Retinal pigment epithelial cell (primary cell): ENCODE data around the gene TBC1D9B.
A peak's percentile ranks its signal among the peaks of the same experiment; 100 is the strongest.

Source experiments
- DNase-seq: peaks from one replicate; pipeline ENCODE4 v3.0.0-alpha.2; 2010; ENCODE audit warnings: low read depth
- H3K4me3 ChIP-seq: 2 replicates; pipeline ENCODE4 v1.5.1; 2011; ENCODE audit warnings: mild to moderate bottlenecking, low read length, control low read depth, moderate library complexity
- TF ChIP-seq, protein P1 (sequence below): conservative IDR thresholded peaks from 2 replicates; pipeline ENCODE4 v1.5.1; 2011; ENCODE audit warnings: low read depth, low read length, control low read depth, inconsistent platforms

The TBC1D9B gene

GRCh38 chr5:179906795-179907555 is 722 bp downstream of the TBC1D9B start:
- TF ChIP-seq, protein P1, sequence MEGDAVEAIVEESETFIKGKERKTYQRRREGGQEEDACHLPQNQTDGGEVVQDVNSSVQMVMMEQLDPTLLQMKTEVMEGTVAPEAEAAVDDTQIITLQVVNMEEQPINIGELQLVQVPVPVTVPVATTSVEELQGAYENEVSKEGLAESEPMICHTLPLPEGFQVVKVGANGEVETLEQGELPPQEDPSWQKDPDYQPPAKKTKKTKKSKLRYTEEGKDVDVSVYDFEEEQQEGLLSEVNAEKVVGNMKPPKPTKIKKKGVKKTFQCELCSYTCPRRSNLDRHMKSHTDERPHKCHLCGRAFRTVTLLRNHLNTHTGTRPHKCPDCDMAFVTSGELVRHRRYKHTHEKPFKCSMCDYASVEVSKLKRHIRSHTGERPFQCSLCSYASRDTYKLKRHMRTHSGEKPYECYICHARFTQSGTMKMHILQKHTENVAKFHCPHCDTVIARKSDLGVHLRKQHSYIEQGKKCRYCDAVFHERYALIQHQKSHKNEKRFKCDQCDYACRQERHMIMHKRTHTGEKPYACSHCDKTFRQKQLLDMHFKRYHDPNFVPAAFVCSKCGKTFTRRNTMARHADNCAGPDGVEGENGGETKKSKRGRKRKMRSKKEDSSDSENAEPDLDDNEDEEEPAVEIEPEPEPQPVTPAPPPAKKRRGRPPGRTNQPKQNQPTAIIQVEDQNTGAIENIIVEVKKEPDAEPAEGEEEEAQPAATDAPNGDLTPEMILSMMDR = no peak
- DNase-seq = no peak

DNA sequence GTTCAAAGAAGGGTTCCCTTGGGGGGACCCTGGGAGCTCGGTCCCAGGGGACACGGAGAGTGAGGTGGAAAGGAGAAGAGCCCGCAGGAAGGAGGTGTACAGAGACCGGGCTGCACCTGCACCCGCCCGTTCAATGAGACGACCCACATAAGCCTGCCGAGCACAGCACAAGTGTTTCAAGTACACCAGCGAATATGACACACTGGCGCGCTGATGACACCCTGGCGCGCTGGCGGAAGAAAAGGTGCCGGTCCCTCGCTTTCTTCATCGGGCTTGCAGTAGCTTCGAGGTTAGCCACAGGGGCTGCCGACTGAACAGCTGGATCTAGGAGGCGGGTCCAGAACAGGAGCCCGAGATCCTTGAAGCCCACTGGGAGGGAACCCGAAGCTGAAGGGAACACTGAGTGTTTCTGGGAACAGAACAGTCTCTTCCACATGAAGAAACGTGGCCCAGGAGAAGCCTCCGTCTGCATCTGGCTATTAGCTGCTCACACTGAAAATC is 1.4 kb downstream of the TBC1D9B start:
- DNase-seq = no peak
- TF ChIP-seq, protein P1 = no peak
- H3K4me3 ChIP-seq = peak overlapping the region; percentile 53

More at GRCh38 chr5:179906795-179907555, 722 bp downstream of the TBC1D9B start:
- peak overlapping the region; percentile 53 for H3K4me3 ChIP-seq

GRCh38 chr5:179905161-179905560 is 2.5 kb downstream of the TBC1D9B start:
- TF ChIP-seq, protein P1 = no peak
- no peak overlapping the region for H3K4me3 ChIP-seq
- DNase-seq = no peak

- no peak for DNase-seq
- TF ChIP-seq, protein P1 = no peak
- H3K4me3 ChIP-seq = no peak overlapping the region
Observed at GRCh38 chr5:179904463-179905160, 3.1 kb downstream of the TBC1D9B start.

- no peak for DNase-seq
- H3K4me3 ChIP-seq = no peak overlapping the region
- TF ChIP-seq, protein P1 = no peak
Observed at GRCh38 chr5:179902763-179903158, 4.9 kb downstream of the TBC1D9B start.

DNA sequence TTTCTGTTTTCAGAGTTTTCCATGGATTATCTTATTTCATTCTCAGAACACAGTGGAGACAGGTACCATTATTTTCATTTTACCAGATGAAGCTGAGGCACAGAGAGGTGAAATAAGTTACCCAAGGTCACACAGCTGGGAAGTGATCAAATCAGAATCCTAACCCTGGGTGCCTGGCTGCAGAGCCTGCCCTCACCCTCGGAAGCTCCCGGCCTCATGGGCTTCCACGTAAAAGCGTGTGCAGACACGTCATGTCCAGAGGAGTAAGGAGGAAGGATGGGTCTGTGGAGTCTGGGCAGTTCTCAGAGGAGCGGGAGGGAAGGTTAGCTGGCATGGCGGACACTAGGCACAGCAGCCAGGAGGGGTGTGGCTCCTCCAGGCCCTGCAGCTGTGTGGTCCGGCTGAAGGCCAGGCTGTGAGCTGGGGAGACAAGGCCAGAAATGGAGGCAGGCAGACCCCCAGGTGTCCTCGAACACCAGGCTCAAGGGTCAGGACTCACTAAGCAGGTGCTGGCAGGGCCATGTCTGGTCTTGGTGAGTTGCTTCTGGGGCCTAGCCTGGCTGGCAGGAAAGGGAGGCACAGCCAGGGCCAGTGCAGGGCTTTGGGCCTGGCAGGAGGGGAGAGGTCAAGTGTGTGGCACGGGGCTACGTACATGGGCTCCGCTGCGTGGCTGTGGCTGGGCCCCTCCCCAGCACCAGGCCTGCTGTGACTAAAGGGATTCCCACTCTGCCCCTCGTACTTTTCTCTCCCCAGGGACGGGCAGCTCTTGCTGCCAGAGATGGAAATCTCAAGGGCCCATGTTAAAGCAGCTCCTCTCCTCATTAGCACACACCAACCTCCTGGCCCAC is 5.6 kb downstream of the TBC1D9B start:
- TF ChIP-seq, protein P1 = no peak
- H3K4me3 ChIP-seq = no peak overlapping the region
- DNase-seq = no peak
